GM19468 (cell line): Measurements from ENCODE around the gene FBXW11.
"Not testable (repeated sequence)": the region's sequence is repeated elsewhere in the genome, so short reads cannot be mapped to it uniquely, and the experiment has no call there.

Experiments
- ATAC-seq: cut with Tn5 transposase; IDR thresholded peaks from one replicate; pipeline ENCODE4 v1.9.1; 2021; ENCODE audit warnings: mild to moderate bottlenecking, moderate library complexity, moderate number of reproducible peaks; ENCODE audit not compliant: unreplicated experiment; ENCODE audit errors: extremely low read depth

The FBXW11 gene

GRCh38 chr5:171924493-171925122 is 81.8 kb downstream of the FBXW11 start:
- no peak for ATAC-seq

- ATAC-seq: no peak
Observed at GRCh38 chr5:171920765-171921391, 85.6 kb downstream of the FBXW11 start.

- not testable (repeated sequence) for ATAC-seq
Observed at GRCh38 chr5:171915700-171916099, 90.7 kb downstream of the FBXW11 start.

GRCh38 chr5:171914726-171915338 is 91.6 kb downstream of the FBXW11 start:
- no peak for ATAC-seq

- ATAC-seq: no peak
Observed at GRCh38 chr5:171913987-171914273, 92.5 kb downstream of the FBXW11 start.

GRCh38 chr5:171911152-171911551 is 95.3 kb downstream of the FBXW11 start:
- ATAC-seq: peak; percentile 20

GRCh38 chr5:171908638-171909037 is 97.8 kb downstream of the FBXW11 start:
- ATAC-seq: no peak

- ATAC-seq: no peak
Observed at GRCh38 chr5:171907725-171908343, 98.6 kb downstream of the FBXW11 start.

GRCh38 chr5:171906703-171907590 is 99.5 kb downstream of the FBXW11 start:
- ATAC-seq: no peak

GRCh38 chr5:171906066-171906570 is 100.3 kb downstream of the FBXW11 start:
- no peak for ATAC-seq

GRCh38 chr5:171904886-171905285 is 101.6 kb downstream of the FBXW11 start:
- ATAC-seq: no peak

GRCh38 chr5:171901764-171902163 is 104.7 kb downstream of the FBXW11 start:
- no peak for ATAC-seq

GRCh38 chr5:171899792-171900191 is 106.6 kb downstream of the FBXW11 start:
- no peak for ATAC-seq

GRCh38 chr5:171898879-171899278 is 107.6 kb downstream of the FBXW11 start:
- ATAC-seq: no peak

- ATAC-seq: no peak
Observed at GRCh38 chr5:171898386-171898785, 108.1 kb downstream of the FBXW11 start.

GRCh38 chr5:171897231-171897630 is 109.2 kb downstream of the FBXW11 start:
- ATAC-seq: no peak

GRCh38 chr5:171895081-171895480 is 111.4 kb downstream of the FBXW11 start:
- no peak for ATAC-seq

- no peak for ATAC-seq
Observed at GRCh38 chr5:171893290-171893886, 113.0 kb downstream of the FBXW11 start.

GRCh38 chr5:171891595-171891994 is 114.8 kb downstream of the FBXW11 start:
- no peak for ATAC-seq

GRCh38 chr5:171891150-171891549 is 115.3 kb downstream of the FBXW11 start:
- ATAC-seq: no peak
